ENCODE results near the gene ASNSD1. TPM values are rescaled to one million over a fixed set of nuclear protein-coding genes. Genes with fewer than 3 reads are reported as not detected.
A peak's percentile ranks its signal among the peaks of the same experiment; 100 is the strongest.
"Not testable (repeated sequence)": the region's sequence is repeated elsewhere in the genome, so short reads cannot be mapped to it uniquely, and the experiment has no call there.

Gene ASNSD1
- total and polyA plus RNA-seq, 12 donors: 25.9 to 46.7 (median 30.8) TPM

DNA sequence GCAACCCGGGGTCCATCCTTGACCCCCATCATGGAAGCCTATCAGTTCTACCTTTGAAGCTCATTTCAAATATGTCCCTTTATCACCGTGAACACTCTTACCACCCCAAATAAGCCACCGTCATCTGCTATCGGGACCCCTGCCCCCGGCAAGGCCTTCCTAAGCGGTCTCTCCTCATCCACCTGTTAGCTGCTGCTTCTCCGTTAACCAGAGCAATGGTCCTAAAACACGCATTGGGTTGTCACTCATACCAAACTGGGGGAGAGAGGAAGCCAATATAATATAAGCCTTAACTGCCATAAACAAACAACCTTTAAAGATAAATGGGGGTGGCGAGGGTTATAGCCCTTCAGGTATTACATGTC lies 680 bp downstream of the ASNSD1 start:
- Histone ChIP-seq H3K27ac (peak overlapping the region in 9 of 10 donors; percentile 78 to 94 (median 86)), H3K4me3 (peak overlapping the region; percentile 56 to 95 (median 78)), H3K36me3 (peaks cover 0 to 35% (median under 1%) of the 10 kb centered on the region in 9 donors), H3K4me1 (peaks cover 0 to 55% (median 33%) of the 10 kb centered on the region in 9 donors), H3K9me3 (no peaks in the 10 kb centered on the region), H3K27me3 (no peaks in the 10 kb centered on the region)
- intact Hi-C loops (cut with DNase I): loop anchor here in 9 of 10 donors (1.0 to 5.0 kb wide), 5 partner anchors 12 to 100 kb away; partner anchors contain the start of genes ANKAR (in 2 of the 9) and OSGEPL1 (in 2 of the 9)
- no peak for DNase-seq
- ATAC-seq: peak in 1 of 8 donors; percentile 8
- TF ChIP-seq, protein P1, sequence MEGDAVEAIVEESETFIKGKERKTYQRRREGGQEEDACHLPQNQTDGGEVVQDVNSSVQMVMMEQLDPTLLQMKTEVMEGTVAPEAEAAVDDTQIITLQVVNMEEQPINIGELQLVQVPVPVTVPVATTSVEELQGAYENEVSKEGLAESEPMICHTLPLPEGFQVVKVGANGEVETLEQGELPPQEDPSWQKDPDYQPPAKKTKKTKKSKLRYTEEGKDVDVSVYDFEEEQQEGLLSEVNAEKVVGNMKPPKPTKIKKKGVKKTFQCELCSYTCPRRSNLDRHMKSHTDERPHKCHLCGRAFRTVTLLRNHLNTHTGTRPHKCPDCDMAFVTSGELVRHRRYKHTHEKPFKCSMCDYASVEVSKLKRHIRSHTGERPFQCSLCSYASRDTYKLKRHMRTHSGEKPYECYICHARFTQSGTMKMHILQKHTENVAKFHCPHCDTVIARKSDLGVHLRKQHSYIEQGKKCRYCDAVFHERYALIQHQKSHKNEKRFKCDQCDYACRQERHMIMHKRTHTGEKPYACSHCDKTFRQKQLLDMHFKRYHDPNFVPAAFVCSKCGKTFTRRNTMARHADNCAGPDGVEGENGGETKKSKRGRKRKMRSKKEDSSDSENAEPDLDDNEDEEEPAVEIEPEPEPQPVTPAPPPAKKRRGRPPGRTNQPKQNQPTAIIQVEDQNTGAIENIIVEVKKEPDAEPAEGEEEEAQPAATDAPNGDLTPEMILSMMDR (IDR thresholded peaks at IDR 0.05): no peak
- 6 to 9% methylated on average over 9 of the region's 9 CpGs for WGBS, 2 donors

DNA sequence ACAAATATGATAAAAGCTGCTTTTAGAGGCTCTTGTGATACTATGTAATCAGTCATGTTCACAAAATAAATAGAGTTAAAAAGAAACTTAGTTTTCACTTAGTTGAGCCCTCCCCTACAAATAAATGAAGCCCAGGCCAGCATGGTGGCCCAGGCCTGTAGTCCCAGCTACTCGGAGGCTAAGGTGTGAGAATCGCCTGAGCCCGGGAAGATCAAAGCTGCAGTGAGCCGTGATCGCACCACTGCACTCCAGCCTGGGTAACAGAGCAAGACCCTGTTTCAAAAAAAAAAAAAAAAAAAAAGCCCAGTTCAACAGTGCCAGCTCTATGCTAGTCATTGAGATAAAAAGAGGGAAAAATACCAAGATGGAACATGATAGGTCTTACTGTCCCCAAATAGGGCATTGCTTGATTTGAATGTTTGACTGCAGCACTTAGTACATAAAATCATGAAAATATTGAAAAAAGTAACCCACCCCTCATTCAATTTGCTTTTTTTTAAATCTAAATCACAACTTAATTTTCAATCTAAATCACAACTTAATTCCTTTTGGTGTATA lies 1.5 kb downstream of the ASNSD1 start:
- Histone ChIP-seq H3K4me3 (peak overlapping the region in 7 of 10 donors; percentile 69 to 95 (median 79)), H3K4me1 (peaks cover 0 to 49% (median 39%) of the 10 kb centered on the region in 9 donors), H3K9me3 (no peaks in the 10 kb centered on the region), H3K36me3 (peaks cover 0 to 43% (median 9%) of the 10 kb centered on the region in 9 donors), H3K27ac (no peak overlapping the region), H3K27me3 (no peaks in the 10 kb centered on the region)
- TF ChIP-seq, protein P1 (IDR thresholded peaks at IDR 0.05): no peak
- no peak for DNase-seq
- 77 to 82% methylated on average over 5 of the region's 5 CpGs for WGBS, 2 donors
- ATAC-seq: no peak
- intact Hi-C loops (cut with DNase I): loop anchor here in 5 of 10 donors (5.0 kb wide), 2 partner anchors 35 to 100 kb away; partner anchors contain the start of gene OSGEPL1 (in 2 of the 5)

DNA sequence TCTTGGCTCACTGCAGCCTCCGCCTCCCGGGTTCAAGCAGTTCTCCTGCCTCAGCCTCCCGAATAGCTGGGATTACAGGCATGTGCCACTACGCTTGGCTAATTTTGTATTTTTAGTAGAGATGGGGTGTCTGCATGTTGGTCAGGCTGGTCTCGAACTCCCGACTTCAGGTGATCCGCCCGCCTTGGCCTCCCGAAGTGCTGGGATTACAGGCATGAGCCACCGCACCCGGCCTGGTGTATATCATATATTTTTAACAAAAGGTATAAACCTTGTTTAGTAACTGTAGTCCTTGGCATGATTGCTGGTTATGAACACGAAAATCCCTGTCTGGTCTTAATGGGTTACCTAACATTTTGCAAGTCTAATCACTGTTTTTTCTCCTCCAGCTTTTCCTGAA lies 2.1 kb downstream of the ASNSD1 start:
- DNase-seq, H3K27ac ChIP-seq, H3K4me3 ChIP-seq, H3K27me3 ChIP-seq, H3K9me3 ChIP-seq, ATAC-seq: not testable (repeated sequence)
- Histone ChIP-seq H3K4me1 (peaks cover 0 to 44% (median 38%) of the 10 kb centered on the region in 9 donors), H3K36me3 (peaks cover 0 to 49% (median 15%) of the 10 kb centered on the region in 9 donors)
- intact Hi-C loops (cut with DNase I): loop anchor here in 5 of 10 donors (5.0 kb wide), 2 partner anchors 34 to 99 kb away; partner anchors contain the start of gene OSGEPL1 (in 2 of the 5)
- WGBS, 2 donors: 97 to 98% methylated on average over 12 of the region's 12 CpGs

DNA sequence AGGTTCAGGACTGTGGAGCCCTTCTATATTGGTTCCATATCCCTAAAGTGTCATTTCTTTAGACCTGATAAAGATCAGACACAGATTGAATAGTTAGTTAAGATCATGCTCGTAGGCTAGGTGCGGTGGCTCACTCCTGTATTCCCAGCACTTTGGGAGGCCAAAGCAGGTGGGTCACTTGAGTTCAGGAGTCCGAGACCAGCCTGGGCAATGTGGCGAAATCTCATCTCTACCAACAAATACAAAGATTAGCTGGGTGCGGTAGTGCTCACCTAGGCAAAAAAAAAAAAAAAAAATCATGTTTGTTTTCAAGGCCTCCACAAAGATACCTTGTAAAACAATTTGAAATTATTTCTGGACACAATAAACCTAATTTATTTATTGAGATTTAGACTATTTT lies 8.7 kb downstream of the ASNSD1 start:
- Histone ChIP-seq H3K4me3 (no peak overlapping the region), H3K27me3 (no peaks in the 10 kb centered on the region), H3K4me1 (peaks cover 0 to 20% (median 10%) of the 10 kb centered on the region in 9 donors), H3K27ac (no peak overlapping the region), H3K9me3 (no peaks in the 10 kb centered on the region), H3K36me3 (peaks cover 0 to 75% (median 27%) of the 10 kb centered on the region in 9 donors)
- TF ChIP-seq, protein P1 (IDR thresholded peaks at IDR 0.05): no peak
- 97 to 98% methylated on average over 5 of the region's 5 CpGs for WGBS, 2 donors
- intact Hi-C loops (cut with DNase I): no loop called here
- DNase-seq (no peak), ATAC-seq (no peak)
